Mesodermal cell (in vitro differentiated cells): Measurements from ENCODE around the gene CTDSPL.

ENCODE experiments used
- H3K27ac ChIP-seq: 2 replicates; pipeline ENCODE4 v1.7.0; 2013; ENCODE audit warnings: mild to moderate bottlenecking, low read depth, low read length, moderate library complexity; ENCODE audit not compliant: severe bottlenecking
- H3K36me3 ChIP-seq: 2 replicates; pipeline ENCODE4 v1.7.1; 2013; ENCODE audit warnings: mild to moderate bottlenecking, low read length, moderate library complexity; ENCODE audit not compliant: control insufficient read depth, insufficient read depth
- H3K4me1 ChIP-seq: one replicate; pipeline ENCODE4 v1.7.1; 2013; ENCODE audit warnings: mild to moderate bottlenecking, low read length; ENCODE audit not compliant: insufficient read depth, control insufficient read depth, poor library complexity, severe bottlenecking
- H3K4me3 ChIP-seq: 2 replicates; pipeline ENCODE4 v1.7.0; 2013; ENCODE audit warnings: low read length, control low read depth, mild to moderate bottlenecking; ENCODE audit not compliant: insufficient read depth, poor library complexity, severe bottlenecking; ENCODE audit errors: extremely low read depth
- H3K9me3 ChIP-seq: 2 replicates; pipeline ENCODE4 v1.7.1; 2013; ENCODE audit warnings: mild to moderate bottlenecking, low read length, moderate library complexity; ENCODE audit not compliant: control insufficient read depth
- WGBS, 2 experiments: methylation state at CpG; one replicate each; pipeline ENCODE4 v1.1.5; 2013; ENCODE audit warnings: missing lambda C conversion rate in 2 of 2; ENCODE audit not compliant: insufficient coverage in 2 of 2; 5-methylcytosine and 5-hydroxymethylcytosine counted together

CTDSPL gene

GRCh38 chr3:37852771-37853170, 8.9 kb upstream of the CTDSPL start:
- Histone ChIP-seq H3K27ac (no peak overlapping the region), H3K9me3 (no peaks in the 10 kb centered on the region), H3K36me3 (peaks cover 12% of the 10 kb centered on the region), H3K4me3 (no peak overlapping the region), H3K4me1 (peaks cover 6% of the 10 kb centered on the region)
- WGBS, 2 experiments = 80 to 100% methylated on average over 1 of the region's 1 CpG

GRCh38 chr3:37853691-37854413, 7.8 kb upstream of the CTDSPL start:
- no peaks in the 10 kb centered on the region for H3K9me3 ChIP-seq
- WGBS, 2 experiments = 85 to 94% methylated on average over 8 of the region's 11 CpGs

GRCh38 chr3:37855363-37855970, 6.2 kb upstream of the CTDSPL start:
- Histone ChIP-seq H3K9me3 (no peaks in the 10 kb centered on the region), H3K4me1 (peaks cover 10% of the 10 kb centered on the region), H3K4me3 (no peak overlapping the region), H3K36me3 (peaks cover 15% of the 10 kb centered on the region), H3K27ac (no peak overlapping the region)
- 21 to 32% methylated on average over 4 to 5 of the region's 5 CpGs for WGBS, 2 experiments

More at GRCh38 chr3:37853691-37854413, 7.8 kb upstream of the CTDSPL start:
- no peak overlapping the region for H3K27ac ChIP-seq
- no peak overlapping the region for H3K4me3 ChIP-seq
- peaks cover 12% of the 10 kb centered on the region for H3K36me3 ChIP-seq
- peaks cover 6% of the 10 kb centered on the region for H3K4me1 ChIP-seq

- 100% methylated on average over 1 of the region's 2 CpGs; no CpG with 5 or more reads in 1 of the 2 experiments for WGBS, 2 experiments
- H3K27ac ChIP-seq = no peak overlapping the region
- no peaks in the 10 kb centered on the region for H3K9me3 ChIP-seq
- no peak overlapping the region for H3K4me3 ChIP-seq
- peaks cover 6% of the 10 kb centered on the region for H3K36me3 ChIP-seq
- peaks cover 10% of the 10 kb centered on the region for H3K4me1 ChIP-seq
Observed at GRCh38 chr3:37856381-37856780, 5.3 kb upstream of the CTDSPL start.

- Histone ChIP-seq H3K9me3 (no peaks in the 10 kb centered on the region), H3K27ac (no peak overlapping the region), H3K4me1 (peaks cover 11% of the 10 kb centered on the region), H3K36me3 (peaks cover 6% of the 10 kb centered on the region), H3K4me3 (no peak overlapping the region)
Observed at GRCh38 chr3:37858742-37859141, 2.9 kb upstream of the CTDSPL start.

- peaks cover 17% of the 10 kb centered on the region for H3K4me1 ChIP-seq
- H3K4me3 ChIP-seq = no peak overlapping the region
- no peak overlapping the region for H3K27ac ChIP-seq
- 95% methylated on average over 2 of the region's 2 CpGs; no CpG with 5 or more reads in 1 of the 2 experiments for WGBS, 2 experiments
- no peaks in the 10 kb centered on the region for H3K9me3 ChIP-seq
- peaks cover 6% of the 10 kb centered on the region for H3K36me3 ChIP-seq
Observed at GRCh38 chr3:37859354-37859753, 2.3 kb upstream of the CTDSPL start.

GRCh38 chr3:37859908-37860199, 1.8 kb upstream of the CTDSPL start:
- H3K4me3 ChIP-seq = no peak overlapping the region
- H3K27ac ChIP-seq = peak overlapping the region; percentile 37
- H3K36me3 ChIP-seq = peaks cover 6% of the 10 kb centered on the region
- WGBS, 2 experiments = 92 to 97% methylated on average over 5 to 6 of the region's 6 CpGs
- peaks cover 17% of the 10 kb centered on the region for H3K4me1 ChIP-seq
- no peaks in the 10 kb centered on the region for H3K9me3 ChIP-seq

- H3K27ac ChIP-seq = peak overlapping the region; percentile 29
Observed at GRCh38 chr3:37862219-37862902, 681 bp downstream of the CTDSPL start.

GRCh38 chr3:37862903-37863815, 1.5 kb downstream of the CTDSPL start:
- Histone ChIP-seq H3K4me3 (peak overlapping the region; percentile 76), H3K27ac (no peak overlapping the region)

More at GRCh38 chr3:37862219-37862902, 681 bp downstream of the CTDSPL start:
- H3K36me3 ChIP-seq = peaks cover 9% of the 10 kb centered on the region
- 9 to 14% methylated on average over 22 to 31 of the region's 38 CpGs for WGBS, 2 experiments
- no peaks in the 10 kb centered on the region for H3K9me3 ChIP-seq
- peak overlapping the region; percentile 76 for H3K4me3 ChIP-seq
- peaks cover 17% of the 10 kb centered on the region for H3K4me1 ChIP-seq

More at GRCh38 chr3:37862903-37863815, 1.5 kb downstream of the CTDSPL start:
- H3K9me3 ChIP-seq = no peaks in the 10 kb centered on the region
- peaks cover 9% of the 10 kb centered on the region for H3K36me3 ChIP-seq
- H3K4me1 ChIP-seq = peaks cover 17% of the 10 kb centered on the region
- WGBS, 2 experiments = 54 to 65% methylated on average over 7 of the region's 13 CpGs
